ENCODE data around the gene UBE3C. TPM values are rescaled to one million over a fixed set of nuclear protein-coding genes. Genes with fewer than 3 reads are reported as not detected.
A peak's percentile ranks its signal among the peaks of the same experiment; 100 is the strongest.
"Not testable (repeated sequence)": the region's sequence is repeated elsewhere in the genome, so short reads cannot be mapped to it uniquely, and the experiment has no call there.

UBE3C gene
- total RNA-seq, 4 donors from 2014 or later: 50.3 to 75.0 (median 64.0) TPM

DNA sequence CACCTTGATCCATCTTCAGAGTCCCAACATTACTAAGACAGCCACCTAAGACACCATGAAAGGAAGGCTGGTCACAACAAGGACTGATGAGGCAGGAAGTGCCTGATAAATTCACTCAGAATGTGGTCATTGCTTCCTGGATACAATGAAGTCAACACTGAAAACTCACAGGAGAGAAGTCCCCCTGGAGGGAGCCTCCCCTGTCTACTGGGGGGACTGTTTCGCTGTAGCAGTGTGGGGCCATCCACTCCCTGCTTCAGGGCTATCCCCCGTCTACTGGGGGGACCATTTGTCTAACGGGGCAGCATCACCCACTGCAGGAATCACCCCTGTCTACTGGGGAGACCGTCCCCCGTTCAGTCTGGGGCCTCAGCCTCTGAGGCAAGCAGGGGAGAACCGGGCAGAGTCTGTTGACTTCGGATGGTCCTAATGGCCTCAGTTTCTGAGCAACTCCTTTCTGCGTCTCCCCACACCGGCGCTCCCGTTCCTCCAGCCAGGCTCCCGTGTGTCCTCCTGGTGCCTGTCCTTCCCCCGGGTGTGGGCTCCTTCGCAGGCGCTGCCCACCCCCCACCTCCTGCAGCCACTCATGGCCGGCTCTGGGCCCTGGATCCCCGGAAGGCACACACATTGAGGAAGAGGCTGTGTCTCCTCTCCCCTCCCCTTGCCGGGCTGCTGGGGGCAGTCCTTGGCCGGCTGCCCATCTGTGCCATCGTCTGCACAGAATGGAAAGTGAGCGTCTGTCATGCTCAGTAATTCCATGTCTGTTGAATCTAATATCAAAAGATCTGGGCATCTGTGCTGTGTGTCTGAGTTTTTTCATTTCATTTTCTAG lies 138.2 kb downstream of the UBE3C start:
- intact Hi-C loops (cut with DNase I): no loop called here
- H3K36me3 ChIP-seq: no peaks in the 10 kb centered on the region
- no peak overlapping the region for H3K4me3 ChIP-seq (replicated peaks in 1 of 3)
- no peak for TF ChIP-seq POLR2A (IDR thresholded peaks at IDR 0.05)
- TF ChIP-seq, protein P1, sequence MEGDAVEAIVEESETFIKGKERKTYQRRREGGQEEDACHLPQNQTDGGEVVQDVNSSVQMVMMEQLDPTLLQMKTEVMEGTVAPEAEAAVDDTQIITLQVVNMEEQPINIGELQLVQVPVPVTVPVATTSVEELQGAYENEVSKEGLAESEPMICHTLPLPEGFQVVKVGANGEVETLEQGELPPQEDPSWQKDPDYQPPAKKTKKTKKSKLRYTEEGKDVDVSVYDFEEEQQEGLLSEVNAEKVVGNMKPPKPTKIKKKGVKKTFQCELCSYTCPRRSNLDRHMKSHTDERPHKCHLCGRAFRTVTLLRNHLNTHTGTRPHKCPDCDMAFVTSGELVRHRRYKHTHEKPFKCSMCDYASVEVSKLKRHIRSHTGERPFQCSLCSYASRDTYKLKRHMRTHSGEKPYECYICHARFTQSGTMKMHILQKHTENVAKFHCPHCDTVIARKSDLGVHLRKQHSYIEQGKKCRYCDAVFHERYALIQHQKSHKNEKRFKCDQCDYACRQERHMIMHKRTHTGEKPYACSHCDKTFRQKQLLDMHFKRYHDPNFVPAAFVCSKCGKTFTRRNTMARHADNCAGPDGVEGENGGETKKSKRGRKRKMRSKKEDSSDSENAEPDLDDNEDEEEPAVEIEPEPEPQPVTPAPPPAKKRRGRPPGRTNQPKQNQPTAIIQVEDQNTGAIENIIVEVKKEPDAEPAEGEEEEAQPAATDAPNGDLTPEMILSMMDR (IDR thresholded peaks at IDR 0.05): no peak
- DNase-seq: no peak
- H3K27ac ChIP-seq: no peak overlapping the region
- WGBS, 2 donors: 34 to 51% methylated on average over 18 to 20 of the region's 21 CpGs
- no peaks in the 10 kb centered on the region for H3K9me3 ChIP-seq
- peaks cover 12% of the 10 kb centered on the region for H3K27me3 ChIP-seq
- H3K4me1 ChIP-seq: peaks cover 8 to 33% of the 10 kb centered on the region in 2 donors

DNA sequence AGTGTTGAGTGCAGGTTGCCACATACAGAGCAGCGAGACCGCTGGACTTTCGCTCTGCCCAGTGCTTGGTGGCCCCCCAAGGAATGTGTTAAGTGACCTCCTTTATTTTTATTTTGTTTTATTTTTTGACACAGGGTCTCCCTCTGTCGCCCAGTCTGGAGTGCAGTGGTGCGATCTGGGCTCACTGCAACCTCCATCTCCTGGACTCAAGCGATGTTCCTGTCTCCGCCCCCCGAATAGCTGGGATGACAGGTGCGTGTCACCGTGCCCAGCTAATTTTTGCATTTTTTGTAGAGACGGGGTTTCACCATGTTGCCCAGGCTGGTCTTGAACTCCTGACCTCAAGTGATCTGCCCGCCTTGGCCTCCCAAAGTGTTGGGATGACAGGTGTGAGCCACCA lies 138.8 kb downstream of the UBE3C start:
- intact Hi-C loops (cut with DNase I): not testable (repeated sequence)
- WGBS, 2 donors: 89 to 91% methylated on average over 12 of the region's 12 CpGs
- peaks cover 12% of the 10 kb centered on the region for H3K27me3 ChIP-seq

DNA sequence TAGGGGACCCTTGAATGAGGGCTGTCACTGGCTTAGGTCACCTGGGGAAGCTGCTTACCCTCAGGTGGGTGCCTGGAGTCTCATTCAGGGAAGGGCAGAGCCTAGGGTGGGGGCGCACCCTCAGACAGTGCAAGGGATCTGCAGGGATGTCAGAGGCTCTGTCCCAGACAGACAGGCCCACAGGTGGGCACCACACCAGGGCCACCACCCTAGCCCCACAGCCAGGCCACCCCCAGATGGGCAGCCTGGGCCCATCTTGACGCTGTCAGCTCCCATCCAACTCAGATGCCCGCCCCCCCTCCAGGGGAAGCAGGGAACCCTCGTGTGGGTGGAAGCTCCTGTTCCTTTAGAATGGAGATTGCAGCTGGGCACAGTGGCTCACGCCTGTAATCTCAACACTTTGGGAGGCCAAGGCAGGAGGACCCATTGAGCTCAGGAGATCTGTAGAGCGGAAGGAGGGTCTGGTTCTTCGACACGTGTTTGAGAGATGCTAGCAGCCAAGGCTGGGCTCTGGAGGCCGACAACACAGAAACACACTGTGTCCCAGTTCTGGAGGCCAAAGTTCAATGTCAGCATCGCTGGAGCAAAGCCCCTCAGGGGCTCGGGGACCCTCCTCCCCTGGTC lies 139.6 kb downstream of the UBE3C start:
- intact Hi-C loops (cut with DNase I): no loop called here

More for the DNA sequence above, 138.8 kb downstream of the UBE3C start:
- not testable (repeated sequence) for H3K27ac ChIP-seq; H3K4me3 ChIP-seq (replicated peaks in 1 of 3); H3K36me3 ChIP-seq; H3K9me3 ChIP-seq; DNase-seq
- peaks cover 3 to 27% of the 10 kb centered on the region in 2 donors for H3K4me1 ChIP-seq

DNA sequence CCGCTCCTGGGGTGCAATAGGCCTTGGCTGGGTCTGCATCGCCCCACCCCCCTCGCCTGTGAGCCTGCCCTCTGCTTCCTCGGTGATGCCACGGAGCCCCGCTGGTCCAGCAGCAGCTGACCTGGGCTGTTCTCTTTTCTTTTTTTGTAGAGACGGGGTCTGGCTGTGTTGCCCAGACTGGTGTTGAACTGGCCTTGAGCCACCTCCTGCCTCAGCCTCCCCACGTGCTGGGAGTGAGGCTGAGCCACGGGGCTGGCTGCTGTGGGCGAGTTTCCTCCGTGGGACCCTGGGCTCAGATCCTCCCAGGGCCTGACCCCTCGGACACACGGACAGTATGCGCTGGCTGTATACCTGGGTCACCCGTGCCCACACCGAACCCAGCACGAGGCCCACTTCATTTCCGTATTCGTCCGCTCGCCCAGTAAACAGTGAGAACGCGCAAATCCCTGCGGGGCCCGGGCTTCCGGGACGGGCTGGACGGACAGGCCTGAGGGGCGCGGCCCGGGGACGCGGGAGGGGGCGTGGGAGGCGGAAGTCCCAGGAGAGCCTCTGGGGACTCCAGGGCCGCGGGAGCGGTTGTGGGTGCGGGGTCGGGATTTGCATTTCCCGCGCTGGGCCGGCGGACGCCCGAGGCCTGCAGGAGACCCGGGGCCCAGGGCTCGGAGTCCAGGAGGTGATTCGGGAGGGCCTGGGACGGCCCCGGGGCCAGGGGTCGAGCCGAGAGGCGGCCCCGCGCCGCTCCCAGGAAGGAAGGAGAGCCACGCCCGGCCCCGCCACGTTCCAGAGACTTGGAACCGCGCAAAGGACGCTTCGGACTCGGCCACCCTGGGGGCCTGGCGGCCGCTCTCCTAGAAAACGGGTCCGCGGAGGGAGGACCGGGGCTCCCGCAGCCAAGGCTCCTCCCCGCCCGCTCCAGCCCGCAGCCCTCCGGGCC lies 140.3 kb downstream of the UBE3C start:
- H3K27ac ChIP-seq: no peak overlapping the region

More for the DNA sequence above, 139.6 kb downstream of the UBE3C start:
- peaks cover 12% of the 10 kb centered on the region for H3K27me3 ChIP-seq
- no peak for DNase-seq
- no peaks in the 10 kb centered on the region for H3K9me3 ChIP-seq
- 85 to 100% methylated on average over 3 to 6 of the region's 11 CpGs for WGBS, 2 donors
- no peak overlapping the region for H3K4me3 ChIP-seq (replicated peaks in 1 of 3)
- peaks cover 2 to 23% of the 10 kb centered on the region in 2 donors for H3K4me1 ChIP-seq
- TF ChIP-seq, protein P1 (IDR thresholded peaks at IDR 0.05): no peak
- no peak for TF ChIP-seq POLR2A (IDR thresholded peaks at IDR 0.05)
- H3K36me3 ChIP-seq: no peaks in the 10 kb centered on the region
- no peak overlapping the region for H3K27ac ChIP-seq

More for the DNA sequence above, 140.3 kb downstream of the UBE3C start:
- intact Hi-C loops (cut with DNase I): no loop called here
- Histone ChIP-seq H3K36me3 (no peaks in the 10 kb centered on the region), H3K9me3 (no peaks in the 10 kb centered on the region), H3K4me1 (peaks cover 0 to 17% of the 10 kb centered on the region in 2 donors), H3K27me3 (peaks cover 12% of the 10 kb centered on the region), H3K4me3 (replicated peaks in 1 of 3) (peak overlapping the region in 2 of 3 donors; percentile 12 to 35)
- WGBS, 2 donors: 15 to 61% methylated on average over 26 to 28 of the region's 77 CpGs
- TF ChIP-seq, protein P1 (IDR thresholded peaks at IDR 0.05): no peak
- TF ChIP-seq POLR2A (IDR thresholded peaks at IDR 0.05): no peak
- DNase-seq: peak in 1 of 2 donors; percentile 15
